H1 (cell line): ENCODE data around the gene ALG1. TPM values are rescaled to one million over a fixed set of nuclear protein-coding genes. Genes with fewer than 3 reads are reported as not detected.

ENCODE experiments used
- CTBP2 ChIP-seq: IDR thresholded peaks from 2 replicates; pipeline ENCODE4 v1.7.0; 2011; ENCODE audit warnings: borderline replicate concordance, mild to moderate bottlenecking, moderate library complexity, mixed read lengths, low read length; ENCODE audit not compliant: insufficient read depth, insufficient read length
- RNF2 ChIP-seq: fragments of 200-900, 300-1000 bp; sonication (generic); IDR thresholded peaks from 2 replicates; pipeline ENCODE4 v1.7.1; 2016; ENCODE audit warnings: borderline replicate concordance, low read depth, mild to moderate bottlenecking, antibody characterized with exemption, low read length; ENCODE audit not compliant: poor library complexity, severe bottlenecking; ENCODE audit errors: missing control alignments
- SP2 ChIP-seq: IDR thresholded peaks from 2 replicates; pipeline ENCODE4 v1.6.1; 2012; ENCODE audit warnings: mild to moderate bottlenecking, low read length, inconsistent platforms
- polyA plus RNA-seq, 7 experiments: library from polyadenylated mRNA; depleted of rRNA in 3 of 7; stranded (reverse) in 5 of 7; unstranded in 2 of 7; fragments of >200 nt in 5 of 7; fragments of 200-250 nt in 2 of 7; gene quantifications; 1 replicate in 5 of 7; 2 replicates in 1 of 7; 4 replicates in 1 of 7; pipeline versions ENCODE4 v1.2.1 to v1.2.3, GENCODE V29; 2011 to 2013; ENCODE audit warnings: missing spikeins in 2 of 7, mixed read lengths in 2 of 7
- total RNA-seq: library from RNA; stranded (reverse); fragmentation: NEBNext Ultra II Directional; extraction: Animal tissue kit (Norgen Biotek cat#: 25700); gene quantifications from 2 replicates; pipeline ENCODE4 v1.2.1, GENCODE V29; 2021

Gene ALG1
- total and polyA plus RNA-seq, 2 of the 8 experiments (the other 6 are each of a cell fraction or from before 2014, with no cell fraction given): 34.8 to 46.5 TPM

- TF ChIP-seq CTBP2 (no peak), SP2 (no peak), RNF2 (no peak)
These were observed 2.6 kb upstream of the ALG1 start (continued) for GRCh38 chr16:5069048-5069447.
